Naive thymus-derived CD8-positive, alpha-beta T cell (primary cell): Measurements from ENCODE around the gene METTL24. TPM values are rescaled to one million over a fixed set of nuclear protein-coding genes. Genes with fewer than 3 reads are reported as not detected.
A peak's percentile ranks its signal among the peaks of the same experiment; 100 is the strongest.

Experiments
- ATAC-seq, 2 donors: fragments of 150-1000 bp; cut with Tn5 transposase in 1 of 2; sonication (Bioruptor Pico), chemical (Tn5 transposase) in 1 of 2; 1 replicate in 1 of 2; 2 replicates in 1 of 2; pipeline ENCODE4 v1.10.0; 2021; ENCODE audit warnings: mild to moderate bottlenecking in 2 of 2, moderate library complexity in 2 of 2
- POLR2A ChIA-PET: fragments of 350-600 bp; sonication (Branson Sonifier 250); formaldehyde crosslinking; loops from one replicate; lab custom pipeline; 2021; ENCODE audit warnings: antibody characterized with exemption; lab: Charles Lee
- DNase-seq, 10 donors: peaks; one replicate each; pipeline versions ENCODE4 v3.0.0 to v3.0.0-alpha.2; 2020 to 2022
- H3K27ac Mint-ChIP-seq, 10 donors: one replicate each; pipeline ENCODE4 v1.8.0; 2020 to 2022; ENCODE audit warnings: mild to moderate bottlenecking in 10 of 10, mixed read lengths in 10 of 10, moderate library complexity in 4 of 10, inconsistent platforms in 1 of 10
- H3K27me3 Mint-ChIP-seq, 5 donors: one replicate each; pipeline ENCODE4 v1.8.0; 2021 to 2022; ENCODE audit warnings: mixed read lengths in 5 of 5
- H3K36me3 Mint-ChIP-seq, 3 donors: one replicate each; pipeline ENCODE4 v1.8.0; 2020 to 2022; ENCODE audit warnings: mixed read lengths in 3 of 3, mild to moderate bottlenecking in 2 of 3, inconsistent platforms in 1 of 3
- H3K4me1 Mint-ChIP-seq, 4 donors: one replicate each; pipeline ENCODE4 v1.8.0; 2021 to 2022; ENCODE audit warnings: mixed read lengths in 4 of 4
- H3K4me3 Mint-ChIP-seq, 10 donors: one replicate each; pipeline ENCODE4 v1.8.0; 2020 to 2022; ENCODE audit warnings: mild to moderate bottlenecking in 10 of 10, mixed read lengths in 10 of 10, moderate library complexity in 6 of 10, inconsistent platforms in 1 of 10
- H3K9me3 Mint-ChIP-seq, 9 donors: one replicate each; pipeline ENCODE4 v1.8.0; 2020 to 2022; ENCODE audit warnings: mixed read lengths in 9 of 9, mild to moderate bottlenecking in 3 of 9, inconsistent platforms in 1 of 9, moderate library complexity in 1 of 9
- polyA plus RNA-seq, 3 donors: library from polyadenylated mRNA; unstranded; fragments of 300-500 nt; fragmentation: Illumina TruSeq; gene quantifications; one replicate each; pipeline ENCODE4 v1.2.3, GENCODE V29; 2021
- total RNA-seq, 8 experiments: library from RNA in 2 of 8; stranded (reverse) in 2 of 8; gene quantifications; one replicate each; pipeline ENCODE4 v1.2.3 and lab custom pipeline; 2021 to 2026

METTL24 gene
- total and polyA plus RNA-seq, 5 experiments from 2014 or later, result 0.58 to 2.0 (median 1.2) TPM; not detected in 1

GRCh38 chr6:110329714-110330436, 28.3 kb downstream of the METTL24 start:
- DNase-seq (no peak), ATAC-seq (no peak)
- H3K4me1 Mint-ChIP-seq, result peaks cover 15 to 18% (median 16%) of the 10 kb centered on the region in 4 donors
- H3K27ac Mint-ChIP-seq, result no peak overlapping the region
- H3K36me3 Mint-ChIP-seq, result no peaks in the 10 kb centered on the region
- H3K27me3 Mint-ChIP-seq, result peaks cover 0 to 4% (median 0%) of the 10 kb centered on the region in 5 donors
- POLR2A ChIA-PET, result interaction anchor here (1.3 kb wide), 1 partner anchor 60 kb away, joined by 4 read pairs; no protein-coding TSS in a partner anchor
- H3K4me3 Mint-ChIP-seq, result no peak overlapping the region
- no peaks in the 10 kb centered on the region for H3K9me3 Mint-ChIP-seq

DNA sequence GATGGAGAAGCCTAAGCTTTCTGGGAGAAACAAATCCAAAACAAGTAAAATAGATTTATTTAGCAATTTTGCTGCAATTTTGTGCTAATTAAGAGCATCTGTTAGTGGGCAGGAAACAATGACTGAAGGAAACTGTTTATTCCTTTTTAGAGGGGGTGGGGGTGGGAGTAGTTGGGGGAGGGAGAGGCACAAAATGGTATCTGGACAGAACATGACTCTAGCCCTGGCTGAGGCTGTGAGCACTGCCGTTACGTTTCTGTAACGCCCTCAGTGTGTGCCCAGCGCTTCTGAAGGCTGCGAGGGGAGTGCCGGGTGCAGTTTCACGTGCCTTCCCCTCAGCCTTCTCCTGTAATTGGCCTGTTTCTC, 28.8 kb downstream of the METTL24 start:
- no peaks in the 10 kb centered on the region for H3K36me3 Mint-ChIP-seq
- no peaks in the 10 kb centered on the region for H3K9me3 Mint-ChIP-seq
- H3K27ac Mint-ChIP-seq, result no peak overlapping the region
- ATAC-seq (no peak), DNase-seq (no peak)
- no peak overlapping the region for H3K4me3 Mint-ChIP-seq
- peaks cover 0 to 4% (median 0%) of the 10 kb centered on the region in 5 donors for H3K27me3 Mint-ChIP-seq
- peaks cover 13 to 18% (median 14%) of the 10 kb centered on the region in 4 donors for H3K4me1 Mint-ChIP-seq
- POLR2A ChIA-PET, result interaction anchor here (1.3 kb wide), 1 partner anchor 61 kb away, joined by 4 read pairs; no protein-coding TSS in a partner anchor

DNA sequence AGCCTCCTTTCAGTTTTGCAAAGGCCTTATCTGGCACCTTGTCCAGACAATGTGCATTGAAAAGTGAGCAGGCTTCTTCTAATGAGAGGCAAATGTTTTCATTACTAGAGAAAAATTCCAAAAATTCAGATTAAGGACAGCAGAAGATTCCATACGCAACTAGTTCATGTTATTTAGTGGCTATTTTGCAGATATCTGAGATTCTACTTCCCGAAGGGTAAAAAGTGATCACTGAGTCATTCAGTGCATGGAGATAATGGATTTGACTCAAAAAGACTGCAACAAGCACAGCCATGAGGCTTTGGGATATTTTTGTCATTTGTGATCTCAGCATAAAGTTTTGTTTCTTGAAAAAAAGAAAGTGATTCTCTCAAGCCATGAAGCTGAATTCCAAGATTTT, 29.9 kb downstream of the METTL24 start:
- no peaks in the 10 kb centered on the region for H3K9me3 Mint-ChIP-seq
- no peak for ATAC-seq
- peaks cover 4 to 18% (median 15%) of the 10 kb centered on the region in 4 donors for H3K4me1 Mint-ChIP-seq
- POLR2A ChIA-PET, result interaction anchor here (1.3 kb wide), 1 partner anchor 62 kb away, joined by 4 read pairs; no protein-coding TSS in a partner anchor
- peaks cover 0 to 4% (median 0%) of the 10 kb centered on the region in 5 donors for H3K27me3 Mint-ChIP-seq
- no peak overlapping the region for H3K4me3 Mint-ChIP-seq
- H3K27ac Mint-ChIP-seq, result peak overlapping the region in 1 of 10 donors; percentile 67
- DNase-seq, result no peak
- no peaks in the 10 kb centered on the region for H3K36me3 Mint-ChIP-seq

- Mint-ChIP-seq H3K36me3 (no peaks in the 10 kb centered on the region), H3K9me3 (no peaks in the 10 kb centered on the region), H3K4me1 (peaks cover 7 to 22% (median 17%) of the 10 kb centered on the region in 4 donors), H3K4me3 (no peak overlapping the region), H3K27ac (no peak overlapping the region), H3K27me3 (peaks cover 0 to 4% (median 0%) of the 10 kb centered on the region in 5 donors)
- POLR2A ChIA-PET, result interaction anchor here (0.6 kb wide), 1 partner anchor 8 kb away, joined by 7 read pairs; no protein-coding TSS in a partner anchor
- ATAC-seq, result no peak
- DNase-seq, result no peak
Measured at GRCh38 chr6:110327391-110327790, 30.8 kb downstream of the METTL24 start.

DNA sequence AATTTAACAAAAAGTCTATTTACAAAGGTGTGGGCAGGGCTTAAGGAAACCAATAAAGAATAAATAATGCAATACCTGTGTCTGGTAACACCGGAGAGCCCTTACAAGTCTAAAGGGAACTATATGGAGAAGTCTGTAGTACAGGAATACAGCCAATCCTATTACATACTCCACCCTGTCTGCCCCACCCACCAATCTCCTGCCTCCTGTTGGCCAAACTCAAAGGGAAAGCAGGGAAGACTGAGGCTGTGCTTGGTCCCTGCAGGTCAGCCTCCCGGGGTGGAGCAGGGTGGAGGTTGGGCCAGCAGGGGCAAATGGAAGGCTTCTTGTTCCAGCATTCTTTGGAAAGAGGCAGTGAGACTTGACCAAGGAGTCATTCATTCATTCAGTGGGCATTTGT, 31.5 kb downstream of the METTL24 start:
- POLR2A ChIA-PET, result no interaction called here
- DNase-seq (no peak), ATAC-seq (no peak)
- Mint-ChIP-seq H3K4me3 (no peak overlapping the region), H3K27ac (no peak overlapping the region), H3K9me3 (no peaks in the 10 kb centered on the region), H3K36me3 (no peaks in the 10 kb centered on the region), H3K4me1 (peaks cover 7 to 22% (median 18%) of the 10 kb centered on the region in 4 donors), H3K27me3 (peaks cover 0 to 4% (median 0%) of the 10 kb centered on the region in 5 donors)

GRCh38 chr6:110326057-110326456, 32.1 kb downstream of the METTL24 start:
- Mint-ChIP-seq H3K27ac (peak overlapping the region in 2 of 10 donors; percentile 3 to 5), H3K36me3 (no peaks in the 10 kb centered on the region)

GRCh38 chr6:110325197-110325596, 33.0 kb downstream of the METTL24 start:
- H3K4me1 Mint-ChIP-seq, result peaks cover 7 to 22% (median 18%) of the 10 kb centered on the region in 4 donors
- H3K9me3 Mint-ChIP-seq, result no peaks in the 10 kb centered on the region
- no peak overlapping the region for H3K4me3 Mint-ChIP-seq
- DNase-seq, result no peak
- ATAC-seq, result no peak
- H3K27me3 Mint-ChIP-seq, result peaks cover 0 to 4% (median 0%) of the 10 kb centered on the region in 5 donors
- POLR2A ChIA-PET, result no interaction called here
- peaks cover 0 to 4% (median 0%) of the 10 kb centered on the region in 3 donors for H3K36me3 Mint-ChIP-seq
- H3K27ac Mint-ChIP-seq, result peak overlapping the region in 1 of 10 donors; percentile 17

More at GRCh38 chr6:110326057-110326456, 32.1 kb downstream of the METTL24 start:
- POLR2A ChIA-PET, result no interaction called here
- H3K27me3 Mint-ChIP-seq, result peaks cover 0 to 4% (median 0%) of the 10 kb centered on the region in 5 donors
- peaks cover 7 to 22% (median 18%) of the 10 kb centered on the region in 4 donors for H3K4me1 Mint-ChIP-seq
- H3K9me3 Mint-ChIP-seq, result no peaks in the 10 kb centered on the region
- no peak for ATAC-seq
- no peak for DNase-seq
- H3K4me3 Mint-ChIP-seq, result no peak overlapping the region

DNA sequence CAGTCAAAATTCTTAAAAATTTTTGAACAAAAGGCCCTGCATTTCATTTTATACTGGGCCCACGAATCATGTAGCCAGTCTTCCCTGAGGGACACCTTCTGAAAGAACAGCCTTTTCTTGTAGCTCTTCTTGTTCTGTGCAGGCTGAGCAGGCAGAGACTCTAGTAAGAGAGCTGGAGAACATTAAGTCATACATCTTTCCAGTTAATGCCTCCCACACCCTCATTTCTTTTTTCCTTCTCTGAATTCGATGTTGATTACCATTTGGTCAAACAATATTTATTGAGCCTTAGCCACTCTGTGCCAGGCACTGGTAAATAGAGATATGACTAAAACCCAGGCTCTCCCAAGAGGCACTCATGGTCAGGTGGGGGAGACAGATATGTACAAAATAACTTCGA, 33.6 kb downstream of the METTL24 start:
- POLR2A ChIA-PET, result no interaction called here
- no peak for ATAC-seq
- Mint-ChIP-seq H3K9me3 (no peaks in the 10 kb centered on the region), H3K27me3 (peaks cover 0 to 4% (median 0%) of the 10 kb centered on the region in 5 donors), H3K4me3 (no peak overlapping the region), H3K27ac (no peak overlapping the region), H3K4me1 (peaks cover 7 to 22% (median 18%) of the 10 kb centered on the region in 4 donors), H3K36me3 (peaks cover 0 to 4% (median 0%) of the 10 kb centered on the region in 3 donors)
- no peak for DNase-seq

- peaks cover 0 to 4% (median 0%) of the 10 kb centered on the region in 5 donors for H3K27me3 Mint-ChIP-seq
- no peak overlapping the region for H3K4me3 Mint-ChIP-seq
Measured at GRCh38 chr6:110323258-110323657, 34.9 kb downstream of the METTL24 start.

DNA sequence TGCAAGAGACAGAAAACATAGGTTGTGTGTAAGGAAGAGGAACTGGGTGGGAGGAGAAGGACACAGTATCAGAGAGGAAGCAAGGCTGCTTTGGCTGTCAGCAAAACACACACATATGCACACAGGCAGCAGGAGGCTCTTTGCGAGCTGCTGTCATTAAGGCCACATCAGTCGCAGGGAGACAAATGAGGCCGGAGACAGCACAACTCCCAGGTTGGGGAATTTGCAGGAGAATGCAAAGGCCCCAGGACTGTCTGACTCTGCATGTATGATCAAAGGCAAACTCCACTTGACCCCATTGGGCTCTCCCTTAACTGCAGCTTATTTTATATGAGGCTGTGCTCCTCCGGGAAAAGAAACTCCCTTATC, 35.3 kb downstream of the METTL24 start:
- ATAC-seq (no peak), DNase-seq (no peak)
- Mint-ChIP-seq H3K4me1 (peaks cover 7 to 19% (median 18%) of the 10 kb centered on the region in 4 donors), H3K27ac (no peak overlapping the region), H3K27me3 (peaks cover 0 to 4% (median 0%) of the 10 kb centered on the region in 5 donors), H3K36me3 (peaks cover 0 to 4% (median 0%) of the 10 kb centered on the region in 3 donors), H3K4me3 (peak overlapping the region in 2 of 10 donors; percentile 25 to 30), H3K9me3 (no peaks in the 10 kb centered on the region)
- POLR2A ChIA-PET, result no interaction called here

More at GRCh38 chr6:110323258-110323657, 34.9 kb downstream of the METTL24 start:
- DNase-seq (no peak), ATAC-seq (no peak)
- no peaks in the 10 kb centered on the region for H3K9me3 Mint-ChIP-seq
- peaks cover 7 to 19% (median 18%) of the 10 kb centered on the region in 4 donors for H3K4me1 Mint-ChIP-seq
- POLR2A ChIA-PET, result no interaction called here
- H3K36me3 Mint-ChIP-seq, result peaks cover 0 to 4% (median 0%) of the 10 kb centered on the region in 3 donors
- H3K27ac Mint-ChIP-seq, result no peak overlapping the region

- no peak for ATAC-seq
- H3K27ac Mint-ChIP-seq, result no peak overlapping the region
- H3K9me3 Mint-ChIP-seq, result no peaks in the 10 kb centered on the region
- POLR2A ChIA-PET, result no interaction called here
- H3K4me1 Mint-ChIP-seq, result peaks cover 7 to 19% (median 18%) of the 10 kb centered on the region in 4 donors
- no peak for DNase-seq
- peaks cover 0 to 4% (median 0%) of the 10 kb centered on the region in 3 donors for H3K36me3 Mint-ChIP-seq
- peaks cover 0 to 4% (median 0%) of the 10 kb centered on the region in 5 donors for H3K27me3 Mint-ChIP-seq
- H3K4me3 Mint-ChIP-seq, result peak overlapping the region in 1 of 10 donors; percentile 25
Measured at GRCh38 chr6:110322151-110322873, 35.8 kb downstream of the METTL24 start.

GRCh38 chr6:110320307-110320706, 37.8 kb downstream of the METTL24 start:
- Mint-ChIP-seq H3K4me1 (peaks cover 7 to 18% (median 17%) of the 10 kb centered on the region in 4 donors), H3K4me3 (no peak overlapping the region), H3K27ac (no peak overlapping the region), H3K27me3 (peaks cover 0 to 2% (median 0%) of the 10 kb centered on the region in 5 donors), H3K9me3 (no peaks in the 10 kb centered on the region), H3K36me3 (peaks cover 0 to 4% (median 0%) of the 10 kb centered on the region in 3 donors)
- POLR2A ChIA-PET, result no interaction called here
- ATAC-seq (no peak), DNase-seq (no peak)
